ENCODE results near the gene MT1A.

MT1A gene

DNA sequence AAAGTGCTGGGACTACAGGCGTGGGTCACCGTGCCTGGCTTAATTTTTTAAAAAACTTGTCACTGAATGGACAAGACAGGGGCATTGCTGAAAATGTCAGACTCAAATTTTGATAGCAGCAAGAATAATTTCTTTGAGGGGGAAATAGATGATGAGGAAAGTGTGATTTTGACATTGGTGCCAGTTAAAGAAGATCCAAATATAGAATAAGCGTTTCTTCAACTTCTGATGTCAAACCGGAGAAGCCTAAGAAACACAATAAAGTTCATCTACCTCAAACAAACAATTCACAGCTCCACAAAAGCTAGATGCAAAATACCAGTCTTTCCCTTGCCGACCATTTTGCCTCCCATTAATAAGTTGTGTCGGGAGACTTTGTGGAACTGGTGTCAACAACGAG lies 48.3 kb downstream of the MT1A start:
- TF ChIP-seq, protein P1, sequence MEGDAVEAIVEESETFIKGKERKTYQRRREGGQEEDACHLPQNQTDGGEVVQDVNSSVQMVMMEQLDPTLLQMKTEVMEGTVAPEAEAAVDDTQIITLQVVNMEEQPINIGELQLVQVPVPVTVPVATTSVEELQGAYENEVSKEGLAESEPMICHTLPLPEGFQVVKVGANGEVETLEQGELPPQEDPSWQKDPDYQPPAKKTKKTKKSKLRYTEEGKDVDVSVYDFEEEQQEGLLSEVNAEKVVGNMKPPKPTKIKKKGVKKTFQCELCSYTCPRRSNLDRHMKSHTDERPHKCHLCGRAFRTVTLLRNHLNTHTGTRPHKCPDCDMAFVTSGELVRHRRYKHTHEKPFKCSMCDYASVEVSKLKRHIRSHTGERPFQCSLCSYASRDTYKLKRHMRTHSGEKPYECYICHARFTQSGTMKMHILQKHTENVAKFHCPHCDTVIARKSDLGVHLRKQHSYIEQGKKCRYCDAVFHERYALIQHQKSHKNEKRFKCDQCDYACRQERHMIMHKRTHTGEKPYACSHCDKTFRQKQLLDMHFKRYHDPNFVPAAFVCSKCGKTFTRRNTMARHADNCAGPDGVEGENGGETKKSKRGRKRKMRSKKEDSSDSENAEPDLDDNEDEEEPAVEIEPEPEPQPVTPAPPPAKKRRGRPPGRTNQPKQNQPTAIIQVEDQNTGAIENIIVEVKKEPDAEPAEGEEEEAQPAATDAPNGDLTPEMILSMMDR (IDR thresholded peaks at IDR 0.05; ENCODE audit: control insufficient read depth, insufficient read depth, low read depth, low read length, missing control alignments) = no peak
- DNase-seq (ENCODE audit: low read depth) = no peak
- no peak overlapping the region for H3K4me3 ChIP-seq (ENCODE audit: control insufficient read depth, low read depth, low read length)

DNA sequence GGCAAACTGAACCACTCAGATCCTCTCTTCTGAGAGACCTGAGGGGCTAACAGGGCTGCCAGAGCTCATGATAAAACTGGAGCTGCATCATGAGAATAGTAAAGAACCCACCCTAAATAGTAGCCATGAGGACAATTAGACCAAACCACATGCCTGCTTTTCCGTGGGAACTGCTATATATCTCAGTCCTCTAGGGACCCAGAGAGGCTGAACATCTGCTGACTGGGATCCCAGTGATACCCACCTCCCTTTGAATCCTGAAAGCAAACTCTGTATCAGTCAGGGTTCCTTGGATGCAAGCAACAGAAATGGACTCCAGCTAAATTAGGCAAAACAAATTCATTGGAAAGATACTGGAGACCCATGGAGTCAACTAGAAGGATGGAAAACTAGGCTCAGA lies 50.3 kb downstream of the MT1A start:
- DNase-seq (ENCODE audit: low read depth) = no peak
- H3K4me3 ChIP-seq (ENCODE audit: control insufficient read depth, low read depth, low read length) = no peak overlapping the region
- TF ChIP-seq, protein P1 (IDR thresholded peaks at IDR 0.05; ENCODE audit: control insufficient read depth, insufficient read depth, low read depth, low read length, missing control alignments) = no peak

DNA sequence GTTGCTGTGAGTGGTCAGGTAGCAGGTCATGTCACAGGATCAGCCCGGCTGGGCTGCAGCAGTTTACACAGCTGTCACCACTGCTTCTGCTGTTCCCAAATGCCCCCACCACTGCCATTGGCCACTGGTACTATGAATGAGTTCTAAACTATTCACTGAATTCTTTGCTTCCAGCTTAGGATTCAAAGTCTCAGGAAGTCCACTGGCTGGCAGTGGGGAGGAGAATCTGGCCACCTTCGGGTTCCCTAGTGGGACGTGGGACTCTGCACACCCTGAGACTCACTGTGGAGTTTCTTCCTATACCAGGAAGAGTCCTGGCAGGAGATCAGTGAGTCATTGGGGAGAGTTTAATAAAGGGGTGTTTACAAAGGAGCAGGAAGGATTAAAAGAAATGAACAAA lies 50.7 kb downstream of the MT1A start:
- no peak overlapping the region for H3K4me3 ChIP-seq (ENCODE audit: control insufficient read depth, low read depth, low read length)
- TF ChIP-seq, protein P1 (IDR thresholded peaks at IDR 0.05; ENCODE audit: control insufficient read depth, insufficient read depth, low read depth, low read length, missing control alignments) = no peak
- DNase-seq (ENCODE audit: low read depth) = no peak

Measured in AG09309 (cell line).